Stimulated activated CD8-positive, alpha-beta memory T cell treated with anti-CD3 and anti-CD28 coated beads, Interleukin-4, amount 100 ng/mL, for 1 hour (primary cell): ENCODE measurements around the gene C6orf132.

ENCODE experiments used
- DNase-seq, 2 donors: peaks; one replicate each; pipeline ENCODE4 v3.0.0-alpha.2; 2020; ENCODE audit warnings: low read depth in 2 of 2, low spot score in 1 of 2

C6orf132 gene

GRCh38 chr6:42078386-42078785, 64.0 kb downstream of the C6orf132 start:
- DNase-seq = no peak

GRCh38 chr6:42075159-42075838, 67.1 kb downstream of the C6orf132 start:
- peak in 1 of 2 donors; percentile 20 for DNase-seq

GRCh38 chr6:42073287-42073686, 69.1 kb downstream of the C6orf132 start:
- DNase-seq = no peak

GRCh38 chr6:42071881-42072583, 70.4 kb downstream of the C6orf132 start:
- DNase-seq = no peak

- no peak for DNase-seq
Observed at GRCh38 chr6:42068872-42069522, 73.4 kb downstream of the C6orf132 start.

GRCh38 chr6:42068173-42068572, 74.2 kb downstream of the C6orf132 start:
- DNase-seq = no peak

- DNase-seq = no peak
Observed at GRCh38 chr6:42066156-42066675, 76.2 kb downstream of the C6orf132 start.

GRCh38 chr6:42059743-42060142, 82.7 kb downstream of the C6orf132 start:
- DNase-seq = no peak

- no peak for DNase-seq
Observed at GRCh38 chr6:42053601-42054000, 88.8 kb downstream of the C6orf132 start.

- no peak for DNase-seq
Observed at GRCh38 chr6:42051268-42051653, 91.2 kb downstream of the C6orf132 start.
